Measurements from ENCODE around the gene CYB5D1.

Gene CYB5D1

GRCh38 chr17:7833795-7834541 lies 23.8 kb upstream of the CYB5D1 start, which contains the start of gene KDM6B:
TSS of gene KDM6B (plus strand) at chr17:7834217. CDS start at chr17:7845555, 11,338 bp downstream.
- peak; percentile 96 for DNase-seq (ENCODE audit: low spot score)

GRCh38 chr17:7834542-7834956 lies 23.3 kb upstream of the CYB5D1 start:
- DNase-seq (ENCODE audit: low spot score): peak; percentile 57

GRCh38 chr17:7834957-7835813 lies 22.6 kb upstream of the CYB5D1 start:
- peak; percentile 99 for DNase-seq (ENCODE audit: low spot score)

- peak; percentile 87 for DNase-seq (ENCODE audit: low spot score)
Measured at GRCh38 chr17:7835814-7836595, 21.8 kb upstream of the CYB5D1 start.

GRCh38 chr17:7836596-7837407 lies 21.0 kb upstream of the CYB5D1 start:
- peak; percentile 96 for DNase-seq (ENCODE audit: low spot score)

GRCh38 chr17:7837408-7838088 lies 20.3 kb upstream of the CYB5D1 start:
- DNase-seq (ENCODE audit: low spot score): peak; percentile 44

- DNase-seq (ENCODE audit: low spot score): peak; percentile 78
Measured at GRCh38 chr17:7838090-7839075, 19.4 kb upstream of the CYB5D1 start.

GRCh38 chr17:7839190-7839875 lies 18.5 kb upstream of the CYB5D1 start:
- peak; percentile 24 for DNase-seq (ENCODE audit: low spot score)

- peak; percentile 68 for DNase-seq (ENCODE audit: low spot score)
Measured at GRCh38 chr17:7839876-7840261, 17.9 kb upstream of the CYB5D1 start.

- DNase-seq (ENCODE audit: low spot score): no peak
Measured at GRCh38 chr17:7840441-7840840, 17.4 kb upstream of the CYB5D1 start.

GRCh38 chr17:7840875-7841274 lies 16.9 kb upstream of the CYB5D1 start:
- DNase-seq (ENCODE audit: low spot score): peak; percentile 23

GRCh38 chr17:7841396-7841914 lies 16.3 kb upstream of the CYB5D1 start:
- DNase-seq (ENCODE audit: low spot score): peak; percentile 57

- DNase-seq (ENCODE audit: low spot score): peak; percentile 85
Measured at GRCh38 chr17:7841915-7842379, 15.9 kb upstream of the CYB5D1 start.

- DNase-seq (ENCODE audit: low spot score): peak; percentile 56
Measured at GRCh38 chr17:7842380-7843256, 15.2 kb upstream of the CYB5D1 start.

- peak; percentile 24 for DNase-seq (ENCODE audit: low spot score)
Measured at GRCh38 chr17:7843257-7843535, 14.6 kb upstream of the CYB5D1 start.

- DNase-seq (ENCODE audit: low spot score): peak; percentile 75
Measured at GRCh38 chr17:7843536-7844291, 14.1 kb upstream of the CYB5D1 start.

Measured in cerebellar cortex (tissue), 1 donor.